Cardiac fibroblast (primary cell): ENCODE measurements around the gene ZNF275.
A peak's percentile ranks its signal among the peaks of the same experiment; 100 is the strongest.

Experiments used
- DNase-seq, 2 donors: peaks; one replicate each; pipeline versions ENCODE4 v3.0.0 to v3.0.0-alpha.2; 2010; ENCODE audit warnings: low read depth in 2 of 2
- H3K4me3 ChIP-seq, 2 donors: replicated peaks in 1 of 2; 1 replicate in 1 of 2; 2 replicates in 1 of 2; pipeline ENCODE4 v1.5.1; 2011; ENCODE audit warnings: low read depth in 2 of 2, low read length in 2 of 2, mild to moderate bottlenecking in 2 of 2, moderate library complexity in 1 of 2
- CTCF ChIP-seq: IDR thresholded peaks from one replicate; pipeline ENCODE4 v1.5.1; 2011; ENCODE audit warnings: low read depth, mild to moderate bottlenecking, low read length, inconsistent platforms

The ZNF275 gene

GRCh38 chrX:153374426-153374825 is 40.5 kb downstream of the ZNF275 start:
- no peak overlapping the region for H3K4me3 ChIP-seq
- TF ChIP-seq CTCF: no peak
- DNase-seq: peak in 1 of 2 donors; percentile 3

GRCh38 chrX:153375571-153375970 is 41.6 kb downstream of the ZNF275 start:
- no peak for DNase-seq
- no peak overlapping the region for H3K4me3 ChIP-seq
- no peak for TF ChIP-seq CTCF

- no peak for TF ChIP-seq CTCF
- no peak overlapping the region for H3K4me3 ChIP-seq
- DNase-seq: no peak
Measured at GRCh38 chrX:153377727-153378126, 43.8 kb downstream of the ZNF275 start.

GRCh38 chrX:153378607-153379006 is 44.7 kb downstream of the ZNF275 start:
- DNase-seq: no peak

GRCh38 chrX:153379508-153379907 is 45.6 kb downstream of the ZNF275 start:
- TF ChIP-seq CTCF: no peak
- DNase-seq: no peak
- H3K4me3 ChIP-seq: no peak overlapping the region

More at GRCh38 chrX:153378607-153379006, 44.7 kb downstream of the ZNF275 start:
- TF ChIP-seq CTCF: no peak
- no peak overlapping the region for H3K4me3 ChIP-seq

- DNase-seq: peak in 1 of 2 donors; percentile 5
- no peak overlapping the region for H3K4me3 ChIP-seq
- TF ChIP-seq CTCF: no peak
Measured at GRCh38 chrX:153379971-153380581, 46.1 kb downstream of the ZNF275 start.

GRCh38 chrX:153380691-153381090 is 46.7 kb downstream of the ZNF275 start:
- TF ChIP-seq CTCF: no peak
- no peak overlapping the region for H3K4me3 ChIP-seq
- peak in 1 of 2 donors; percentile 14 for DNase-seq
